ENCODE results near the gene DDIT3. TPM values are rescaled to one million over a fixed set of nuclear protein-coding genes. Genes with fewer than 3 reads are reported as not detected.
"Not testable (repeated sequence)": the region's sequence is repeated elsewhere in the genome, so short reads cannot be mapped to it uniquely, and the experiment has no call there.

The DDIT3 gene, protein sequence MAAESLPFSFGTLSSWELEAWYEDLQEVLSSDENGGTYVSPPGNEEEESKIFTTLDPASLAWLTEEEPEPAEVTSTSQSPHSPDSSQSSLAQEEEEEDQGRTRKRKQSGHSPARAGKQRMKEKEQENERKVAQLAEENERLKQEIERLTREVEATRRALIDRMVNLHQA
- total RNA-seq, result 10 to 100 TPM; 27.6 to 58.2 (median 41.6) TPM

DNA sequence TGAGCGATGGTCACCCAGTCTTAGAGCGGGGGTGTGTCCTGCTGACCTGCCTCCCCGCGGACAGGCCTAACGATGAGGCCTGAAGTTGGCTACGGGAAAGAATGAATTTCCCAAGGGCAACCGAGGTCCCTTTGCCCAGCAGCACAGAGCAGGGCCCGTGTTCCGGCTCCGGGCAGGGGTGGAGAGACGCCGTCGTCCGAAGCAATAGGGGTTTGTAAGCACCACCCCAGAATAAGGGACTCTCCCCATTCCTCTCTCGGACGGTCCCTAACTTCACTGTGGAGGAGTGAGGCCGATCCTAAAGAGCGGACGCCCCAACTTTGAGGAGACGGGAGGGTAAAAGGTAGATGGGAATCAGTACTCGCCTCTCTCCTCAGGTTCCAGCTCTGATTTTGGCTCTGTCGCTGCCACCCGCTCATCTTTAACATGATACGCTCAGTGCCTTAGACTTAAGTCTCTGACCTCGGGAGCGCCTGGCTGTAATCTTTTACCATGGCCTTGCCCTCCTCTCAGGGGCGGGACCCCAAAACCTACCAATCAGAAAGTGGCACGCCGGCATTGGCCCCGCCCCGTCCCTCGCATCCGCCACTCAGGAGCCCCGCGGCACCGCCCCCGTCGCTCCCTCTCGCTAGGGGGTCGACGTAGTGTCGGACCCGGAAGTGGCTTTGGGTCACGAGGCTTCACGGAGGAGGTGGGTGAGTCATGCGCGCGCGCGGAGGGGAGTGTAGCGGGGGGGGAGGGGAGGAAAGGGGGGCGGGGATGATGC lies at the start of gene DDIT3:
Gene DDIT3 (minus strand): TSS at position 462 of the 766 bp plus-strand sequence. CDS start 3,108 bp downstream, outside the sequence.
- 0% methylated on average over 35 to 41 of the region's 52 CpGs for WGBS, 2 donors
- H3K4me3 ChIP-seq (ENCODE audit: low read depth, poor library complexity, severe bottlenecking), result peak within 1 kb of the TSS; percentile 85
- intact Hi-C loops (cut with DNase I; ENCODE audit: low total_unique reads), result no loop called here
- TF ChIP-seq, protein P1, sequence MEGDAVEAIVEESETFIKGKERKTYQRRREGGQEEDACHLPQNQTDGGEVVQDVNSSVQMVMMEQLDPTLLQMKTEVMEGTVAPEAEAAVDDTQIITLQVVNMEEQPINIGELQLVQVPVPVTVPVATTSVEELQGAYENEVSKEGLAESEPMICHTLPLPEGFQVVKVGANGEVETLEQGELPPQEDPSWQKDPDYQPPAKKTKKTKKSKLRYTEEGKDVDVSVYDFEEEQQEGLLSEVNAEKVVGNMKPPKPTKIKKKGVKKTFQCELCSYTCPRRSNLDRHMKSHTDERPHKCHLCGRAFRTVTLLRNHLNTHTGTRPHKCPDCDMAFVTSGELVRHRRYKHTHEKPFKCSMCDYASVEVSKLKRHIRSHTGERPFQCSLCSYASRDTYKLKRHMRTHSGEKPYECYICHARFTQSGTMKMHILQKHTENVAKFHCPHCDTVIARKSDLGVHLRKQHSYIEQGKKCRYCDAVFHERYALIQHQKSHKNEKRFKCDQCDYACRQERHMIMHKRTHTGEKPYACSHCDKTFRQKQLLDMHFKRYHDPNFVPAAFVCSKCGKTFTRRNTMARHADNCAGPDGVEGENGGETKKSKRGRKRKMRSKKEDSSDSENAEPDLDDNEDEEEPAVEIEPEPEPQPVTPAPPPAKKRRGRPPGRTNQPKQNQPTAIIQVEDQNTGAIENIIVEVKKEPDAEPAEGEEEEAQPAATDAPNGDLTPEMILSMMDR (IDR thresholded peaks at IDR 0.05), result no peak
- peak in 1 of 2 donors; percentile 99 for TF ChIP-seq POLR2A (IDR thresholded peaks at IDR 0.05)
- peak; percentile 99 to 100 for DNase-seq (ENCODE audit: low spot score in 2 of 2)

DNA sequence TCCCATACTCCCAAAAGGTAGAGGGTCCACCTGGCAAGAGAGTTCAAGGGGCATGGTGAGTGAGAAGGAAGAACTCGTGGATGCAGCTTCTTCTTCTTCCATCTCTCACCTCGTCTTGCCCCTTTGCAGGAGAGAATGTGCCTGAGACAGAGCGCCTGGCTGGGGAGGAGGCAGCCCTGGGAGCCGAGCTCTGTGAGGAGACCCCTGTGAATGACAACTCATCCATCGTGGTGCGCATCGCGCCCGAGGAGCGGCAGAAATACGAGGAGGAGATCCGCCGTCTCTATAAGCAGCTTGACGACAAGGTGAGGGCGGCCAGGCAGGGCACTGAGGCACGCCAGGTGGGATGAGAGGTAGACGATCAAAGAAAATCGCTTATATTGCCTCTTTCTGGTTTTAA lies 49.5 kb upstream of the DDIT3 start:
- H3K4me3 ChIP-seq (ENCODE audit: low read depth, poor library complexity, severe bottlenecking), result no peak overlapping the region
- intact Hi-C loops (cut with DNase I; ENCODE audit: low total_unique reads), result no loop called here
- 87% methylated on average over 18 of the region's 18 CpGs for WGBS, 2 donors
- no peak for DNase-seq (ENCODE audit: low spot score in 2 of 2)
- TF ChIP-seq, protein P1 (IDR thresholded peaks at IDR 0.05), result no peak
- no peak for TF ChIP-seq POLR2A (IDR thresholded peaks at IDR 0.05)

DNA sequence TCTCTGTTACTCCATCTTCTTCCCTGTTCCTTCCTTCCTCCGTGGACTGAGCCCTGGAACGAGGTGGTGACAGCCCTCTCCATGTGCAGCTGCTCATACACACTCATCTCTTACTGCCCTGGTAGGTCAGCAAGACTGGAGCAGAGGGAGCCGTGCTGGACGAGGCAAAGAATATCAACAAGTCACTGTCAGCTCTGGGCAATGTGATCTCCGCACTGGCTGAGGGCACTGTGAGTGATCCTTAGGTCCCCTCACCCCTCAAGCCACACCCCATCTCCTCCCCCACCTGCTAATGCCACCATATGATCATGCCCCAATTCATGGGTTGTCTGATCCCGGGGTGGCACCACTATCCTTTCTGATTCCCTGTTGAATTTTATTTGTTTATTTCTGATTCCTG lies 48.5 kb upstream of the DDIT3 start:
- WGBS, 2 donors, result 82 to 84% methylated on average over 6 of the region's 6 CpGs
- DNase-seq (ENCODE audit: low spot score in 2 of 2), result no peak
- no peak overlapping the region for H3K4me3 ChIP-seq (ENCODE audit: low read depth, poor library complexity, severe bottlenecking)
- no peak for TF ChIP-seq POLR2A (IDR thresholded peaks at IDR 0.05)
- TF ChIP-seq, protein P1 (IDR thresholded peaks at IDR 0.05), result no peak
- intact Hi-C loops (cut with DNase I; ENCODE audit: low total_unique reads), result no loop called here

DNA sequence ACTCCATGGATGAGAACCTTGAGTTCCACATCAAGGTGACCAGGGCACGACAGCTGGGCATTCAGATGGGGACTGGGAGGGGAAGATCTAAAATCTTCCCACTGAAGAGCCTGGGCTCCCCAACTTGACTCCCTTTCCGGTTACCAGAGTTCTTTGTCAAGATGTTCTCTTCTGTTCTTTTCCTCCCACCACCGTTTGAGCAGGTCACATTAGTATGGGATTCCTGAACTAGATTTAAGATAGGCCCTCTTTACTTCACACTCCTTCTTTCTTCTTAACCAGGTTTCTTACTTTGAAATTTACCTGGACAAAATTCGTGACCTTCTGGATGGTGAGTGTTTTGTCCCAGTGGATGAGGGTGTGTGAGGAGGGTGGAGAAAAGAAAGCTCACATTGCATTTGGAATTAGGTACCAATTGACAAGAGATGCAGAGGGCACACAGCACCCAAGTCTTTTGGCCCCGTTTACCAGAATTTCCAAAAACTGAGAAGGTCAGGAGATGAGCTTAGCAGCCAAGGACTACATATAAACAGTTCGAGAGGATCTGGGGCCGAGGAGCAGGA lies 43.9 kb upstream of the DDIT3 start:
- DNase-seq (ENCODE audit: low spot score in 2 of 2), result no peak
- 84 to 88% methylated on average over 7 of the region's 7 CpGs for WGBS, 2 donors
- intact Hi-C loops (cut with DNase I; ENCODE audit: low total_unique reads), result no loop called here
- H3K4me3 ChIP-seq (ENCODE audit: low read depth, poor library complexity, severe bottlenecking), result no peak overlapping the region
- TF ChIP-seq POLR2A (IDR thresholded peaks at IDR 0.05), result no peak
- TF ChIP-seq, protein P1 (IDR thresholded peaks at IDR 0.05), result no peak

GRCh38 chr12:57563358-57563757 lies 43.0 kb upstream of the DDIT3 start:
- intact Hi-C loops (cut with DNase I; ENCODE audit: low total_unique reads), result no loop called here
- 45 to 57% methylated on average over 4 of the region's 4 CpGs for WGBS, 2 donors
- H3K4me3 ChIP-seq (ENCODE audit: low read depth, poor library complexity, severe bottlenecking), result no peak overlapping the region
- TF ChIP-seq, protein P1 (IDR thresholded peaks at IDR 0.05), result no peak
- no peak for TF ChIP-seq POLR2A (IDR thresholded peaks at IDR 0.05)
- DNase-seq (ENCODE audit: low spot score in 2 of 2), result no peak

GRCh38 chr12:57561117-57561516 lies 40.8 kb upstream of the DDIT3 start:
- WGBS, 2 donors, result 63 to 66% methylated on average over 1 of the region's 1 CpG
- H3K4me3 ChIP-seq (ENCODE audit: low read depth, poor library complexity, severe bottlenecking); DNase-seq (ENCODE audit: low spot score in 2 of 2); intact Hi-C loops (cut with DNase I; ENCODE audit: low total_unique reads): not testable (repeated sequence)
